Gastroesophageal sphincter (tissue), 4 donors: ENCODE data around the gene ATP11A. TPM values are rescaled to one million over a fixed set of nuclear protein-coding genes. Genes with fewer than 3 reads are reported as not detected.

Experiments used
- ATAC-seq: fragments of 150-250 bp; one replicate; pipeline ENCODE4 v1.9.1; 2016; ENCODE audit warnings: mild to moderate bottlenecking, moderate library complexity
- H3K27ac ChIP-seq, 4 donors: fragments of 200-600 bp; sonication (generic) in 3 of 4; 1 replicate in 3 of 4; 2 replicates in 1 of 4; pipeline ENCODE4 v1.5.1; 2016 to 2019
- H3K27me3 ChIP-seq: fragments of 200-600 bp; sonication (generic); one replicate; pipeline ENCODE4 v1.5.1; 2019
- H3K36me3 ChIP-seq, 2 donors: fragments of 200-600 bp; sonication (generic); one replicate each; pipeline ENCODE4 v1.5.1; 2019; ENCODE audit warnings: control low read depth in 1 of 2
- H3K4me1 ChIP-seq, 3 donors: fragments of 200-600 bp; sonication (generic); 1 replicate in 2 of 3; 2 replicates in 1 of 3; pipeline ENCODE4 v1.5.1; 2016 to 2019; ENCODE audit warnings: control low read depth in 2 of 3
- H3K4me3 ChIP-seq, 2 donors: fragments of 200-600 bp; sonication (generic); one replicate each; pipeline ENCODE4 v1.5.1; 2019; ENCODE audit warnings: mild to moderate bottlenecking in 1 of 2, moderate library complexity in 1 of 2
- H3K9me3 ChIP-seq, 3 donors: fragments of 200-600 bp; sonication (generic); one replicate each; pipeline ENCODE4 v1.5.1; 2017 to 2019; ENCODE audit warnings: control low read depth in 2 of 3
- CTCF ChIP-seq, 4 experiments: fragments of 200-600 bp in 2 of 4; fragments of 450-650 bp in 2 of 4; sonication (generic) in 1 of 4; IDR thresholded peaks; one replicate each; pipeline ENCODE4 v1.5.1; 2017 to 2019; ENCODE audit warnings: antibody characterized with exemption in 4 of 4, mild to moderate bottlenecking in 2 of 4, moderate library complexity in 2 of 4
- EP300 ChIP-seq: sonication (generic); formaldehyde crosslinking; IDR thresholded peaks from one replicate; pipeline ENCODE4 v1.6.1; 2017; ENCODE audit warnings: antibody characterized with exemption, mild to moderate bottlenecking
- POLR2A ChIP-seq, 2 donors: fragments of 450-650 bp; IDR thresholded peaks; one replicate each; pipeline ENCODE4 v1.6.1; 2017; ENCODE audit warnings: antibody characterized with exemption in 2 of 2, mild to moderate bottlenecking in 2 of 2, moderate library complexity in 1 of 2
- POLR2AphosphoS5 ChIP-seq: sonication (generic); formaldehyde crosslinking; IDR thresholded peaks from one replicate; pipeline ENCODE4 v1.6.1; 2017; ENCODE audit warnings: antibody characterized with exemption
- WGBS, 2 donors: methylation state at CpG; one replicate each; pipeline ENCODE4 v1.1.5; 2018; ENCODE audit warnings: low coverage in 1 of 2; 5-methylcytosine and 5-hydroxymethylcytosine counted together
- total RNA-seq, 4 donors: library from RNA; depleted of rRNA; stranded (reverse); fragments of >200 nt; gene quantifications; one replicate each; pipeline ENCODE4 v1.1.0, GENCODE V29; 2016

Gene ATP11A
- total RNA-seq, 4 donors from 2014 or later, result 12.9 to 21.7 (median 17.1) TPM

GRCh38 chr13:112902101-112902651 lies 212.3 kb downstream of the ATP11A start:
- no peak overlapping the region for H3K4me3 ChIP-seq
- peaks cover 0 to 19% (median 0%) of the 10 kb centered on the region in 3 donors for H3K9me3 ChIP-seq
- H3K36me3 ChIP-seq, result no peaks in the 10 kb centered on the region
- 47 to 66% methylated on average over 11 to 13 of the region's 14 CpGs for WGBS, 2 donors
- no peak for TF ChIP-seq EP300
- no peak for TF ChIP-seq POLR2AphosphoS5
- no peak for TF ChIP-seq CTCF (IDR thresholded peaks at IDR 0.05)
- TF ChIP-seq POLR2A (IDR thresholded peaks at IDR 0.05), result no peak
- peaks cover 42% of the 10 kb centered on the region for H3K27me3 ChIP-seq
- ATAC-seq, result no peak
- H3K27ac ChIP-seq, result no peak overlapping the region
- H3K4me1 ChIP-seq, result no peaks in the 10 kb centered on the region

- Histone ChIP-seq H3K4me1 (no peaks in the 10 kb centered on the region), H3K9me3 (peaks cover 0 to 19% (median 0%) of the 10 kb centered on the region in 3 donors), H3K36me3 (no peaks in the 10 kb centered on the region), H3K27me3 (peaks cover 37% of the 10 kb centered on the region), H3K27ac (no peak overlapping the region), H3K4me3 (no peak overlapping the region)
- 82% methylated on average over 2 of the region's 2 CpGs; no CpG with 5 or more reads in 1 of the 2 donors for WGBS, 2 donors
- TF ChIP-seq CTCF (IDR thresholded peaks at IDR 0.05) (no peak), POLR2AphosphoS5 (no peak), POLR2A (IDR thresholded peaks at IDR 0.05) (no peak), EP300 (no peak)
- ATAC-seq, result no peak
Observed at GRCh38 chr13:112902669-112903068, 212.8 kb downstream of the ATP11A start.

GRCh38 chr13:112903071-112903577 lies 213.3 kb downstream of the ATP11A start:
- H3K4me1 ChIP-seq, result no peaks in the 10 kb centered on the region
- peaks cover 0 to 19% (median 0%) of the 10 kb centered on the region in 3 donors for H3K9me3 ChIP-seq
- ATAC-seq, result no peak
- H3K27ac ChIP-seq, result no peak overlapping the region
- H3K4me3 ChIP-seq, result no peak overlapping the region
- no peaks in the 10 kb centered on the region for H3K36me3 ChIP-seq
- H3K27me3 ChIP-seq, result peaks cover 35% of the 10 kb centered on the region
- 92% methylated on average over 2 of the region's 8 CpGs; no CpG with 5 or more reads in 1 of the 2 donors for WGBS, 2 donors
- no peak for TF ChIP-seq POLR2AphosphoS5
- TF ChIP-seq POLR2A (IDR thresholded peaks at IDR 0.05), result no peak
- no peak for TF ChIP-seq EP300
- TF ChIP-seq CTCF (IDR thresholded peaks at IDR 0.05), result no peak

GRCh38 chr13:112903606-112904195 lies 213.9 kb downstream of the ATP11A start:
- Histone ChIP-seq H3K27ac (no peak overlapping the region), H3K9me3 (peaks cover 0 to 19% (median 0%) of the 10 kb centered on the region in 3 donors), H3K36me3 (no peaks in the 10 kb centered on the region), H3K27me3 (peaks cover 35% of the 10 kb centered on the region), H3K4me3 (no peak overlapping the region), H3K4me1 (no peaks in the 10 kb centered on the region)
- TF ChIP-seq EP300, result no peak
- WGBS, 2 donors, result 83 to 100% methylated on average over 2 to 4 of the region's 19 CpGs
- ATAC-seq, result no peak

- H3K27me3 ChIP-seq, result peaks cover 35% of the 10 kb centered on the region
- 90% methylated on average over 2 of the region's 13 CpGs; no CpG with 5 or more reads in 1 of the 2 donors for WGBS, 2 donors
- TF ChIP-seq POLR2A (IDR thresholded peaks at IDR 0.05), result no peak
- TF ChIP-seq EP300, result no peak
- TF ChIP-seq CTCF (IDR thresholded peaks at IDR 0.05), result no peak
- TF ChIP-seq POLR2AphosphoS5, result no peak
- H3K9me3 ChIP-seq, result peaks cover 0 to 19% (median 0%) of the 10 kb centered on the region in 3 donors
- no peak overlapping the region for H3K27ac ChIP-seq
- H3K36me3 ChIP-seq, result no peaks in the 10 kb centered on the region
- H3K4me3 ChIP-seq, result no peak overlapping the region
- H3K4me1 ChIP-seq, result no peaks in the 10 kb centered on the region
- no peak for ATAC-seq
Observed at GRCh38 chr13:112904436-112904960, 214.7 kb downstream of the ATP11A start.
